AG09319 (cell line): Measurements from ENCODE around the gene METTL26.

Experiments
- DNase-seq: peaks from one replicate; pipeline ENCODE4 v3.0.0-alpha.2; 2010; ENCODE audit warnings: low read depth; ENCODE audit errors: extremely low read depth
- TF ChIP-seq, protein P1 (sequence below): IDR thresholded peaks from 2 replicates; pipeline ENCODE4 v1.5.1; 2011; ENCODE audit warnings: low read depth, mild to moderate bottlenecking, inconsistent platforms, low read length, moderate library complexity

Gene METTL26

DNA sequence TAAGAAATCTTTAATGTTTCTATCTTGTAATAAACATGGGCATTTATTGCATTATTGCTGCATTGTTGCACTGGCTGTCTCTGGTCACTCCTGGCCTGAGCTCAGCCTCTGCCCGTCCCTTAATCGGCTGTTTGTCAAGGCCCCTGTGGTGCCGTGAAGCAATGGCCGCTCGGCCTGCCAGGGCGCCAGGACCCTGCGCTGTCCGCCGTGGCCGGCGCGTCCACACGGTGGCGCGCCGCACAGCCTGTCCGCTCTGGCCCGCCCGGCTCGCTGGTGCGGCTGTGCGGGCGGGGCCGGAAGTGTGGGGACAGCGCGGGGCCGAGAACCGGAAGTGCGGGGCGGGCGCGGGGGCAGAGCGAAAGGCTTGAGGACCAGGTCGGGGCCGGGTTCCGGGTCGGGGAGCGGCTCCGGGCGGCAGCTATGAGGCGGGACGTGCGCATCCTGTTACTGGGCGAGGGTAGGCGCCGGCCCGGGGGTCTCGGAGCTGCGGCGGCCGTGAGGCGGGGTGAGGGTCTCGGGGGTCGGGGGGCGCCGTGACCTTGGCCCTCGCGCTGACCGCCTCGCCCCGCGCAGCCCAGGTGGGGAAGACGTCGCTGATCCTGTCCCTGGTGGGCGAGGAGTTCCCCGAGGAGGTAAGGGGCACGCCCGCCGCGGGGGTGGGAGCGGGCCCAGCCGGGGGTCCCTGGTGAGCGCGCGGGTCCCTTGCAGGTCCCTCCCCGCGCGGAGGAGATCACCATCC, 31.8 kb upstream of the METTL26 start, which contains the start of gene RHOT2:
Gene RHOT2, plus strand, starts transcription at position 353 of the 739 bp plus-strand sequence. Its CDS starts 68 bp downstream, at position 421.
- peak; percentile 60 for DNase-seq
- TF ChIP-seq, protein P1, sequence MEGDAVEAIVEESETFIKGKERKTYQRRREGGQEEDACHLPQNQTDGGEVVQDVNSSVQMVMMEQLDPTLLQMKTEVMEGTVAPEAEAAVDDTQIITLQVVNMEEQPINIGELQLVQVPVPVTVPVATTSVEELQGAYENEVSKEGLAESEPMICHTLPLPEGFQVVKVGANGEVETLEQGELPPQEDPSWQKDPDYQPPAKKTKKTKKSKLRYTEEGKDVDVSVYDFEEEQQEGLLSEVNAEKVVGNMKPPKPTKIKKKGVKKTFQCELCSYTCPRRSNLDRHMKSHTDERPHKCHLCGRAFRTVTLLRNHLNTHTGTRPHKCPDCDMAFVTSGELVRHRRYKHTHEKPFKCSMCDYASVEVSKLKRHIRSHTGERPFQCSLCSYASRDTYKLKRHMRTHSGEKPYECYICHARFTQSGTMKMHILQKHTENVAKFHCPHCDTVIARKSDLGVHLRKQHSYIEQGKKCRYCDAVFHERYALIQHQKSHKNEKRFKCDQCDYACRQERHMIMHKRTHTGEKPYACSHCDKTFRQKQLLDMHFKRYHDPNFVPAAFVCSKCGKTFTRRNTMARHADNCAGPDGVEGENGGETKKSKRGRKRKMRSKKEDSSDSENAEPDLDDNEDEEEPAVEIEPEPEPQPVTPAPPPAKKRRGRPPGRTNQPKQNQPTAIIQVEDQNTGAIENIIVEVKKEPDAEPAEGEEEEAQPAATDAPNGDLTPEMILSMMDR, result peak; percentile 49

DNA sequence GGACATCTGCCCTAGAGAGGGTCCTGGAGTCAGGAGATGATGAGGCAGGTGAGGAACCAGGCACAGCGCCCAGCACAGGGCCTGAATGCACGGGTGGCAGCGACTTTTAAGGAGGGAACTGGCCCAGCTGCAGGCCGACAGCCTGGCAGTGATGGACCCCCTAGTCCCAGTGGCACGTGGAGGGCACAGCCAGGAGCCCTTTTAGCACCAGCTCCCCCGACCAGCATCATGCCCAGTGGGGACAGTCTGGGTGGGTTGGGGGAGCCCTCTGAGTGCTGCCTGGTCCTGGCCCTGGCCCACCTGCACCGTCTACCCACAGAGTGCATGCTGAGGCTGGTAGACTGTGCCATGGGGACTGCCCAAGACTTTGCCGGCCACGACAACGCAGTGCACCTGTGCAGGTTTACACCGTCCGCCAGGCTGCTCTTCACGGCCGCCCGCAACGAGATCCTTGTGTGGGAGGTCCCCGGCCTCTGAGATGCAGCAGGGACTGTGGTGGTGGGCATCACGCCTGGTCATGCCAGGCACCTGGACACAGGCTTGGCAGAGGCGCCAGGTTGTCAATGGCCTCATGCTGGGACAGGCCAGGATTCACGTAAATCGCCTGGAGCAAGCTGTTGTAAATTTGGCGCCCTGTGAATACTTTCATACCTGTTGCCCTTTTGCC, 31.1 kb upstream of the METTL26 start:
- no peak for DNase-seq
- TF ChIP-seq, protein P1, result no peak

DNA sequence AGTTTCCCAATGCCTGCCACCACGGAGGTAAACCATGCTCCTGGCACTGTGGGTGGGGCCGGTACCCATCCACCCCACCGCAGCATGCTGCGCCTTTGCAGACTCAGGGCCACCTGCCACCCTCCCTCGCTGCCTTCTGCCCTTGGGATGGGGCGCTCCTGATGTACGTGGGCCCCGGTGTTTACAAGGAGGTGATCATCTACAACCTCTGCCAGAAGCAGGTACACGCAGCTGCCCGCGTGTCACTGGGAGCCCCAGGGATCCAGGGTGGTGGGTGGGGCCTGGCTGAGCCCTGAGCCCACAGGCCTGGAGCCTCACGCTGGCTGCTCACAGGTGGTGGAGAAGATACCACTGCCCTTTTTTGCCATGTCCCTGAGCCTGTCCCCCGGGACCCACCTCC, 30.5 kb upstream of the METTL26 start:
- DNase-seq, result no peak
- TF ChIP-seq, protein P1, result no peak

DNA sequence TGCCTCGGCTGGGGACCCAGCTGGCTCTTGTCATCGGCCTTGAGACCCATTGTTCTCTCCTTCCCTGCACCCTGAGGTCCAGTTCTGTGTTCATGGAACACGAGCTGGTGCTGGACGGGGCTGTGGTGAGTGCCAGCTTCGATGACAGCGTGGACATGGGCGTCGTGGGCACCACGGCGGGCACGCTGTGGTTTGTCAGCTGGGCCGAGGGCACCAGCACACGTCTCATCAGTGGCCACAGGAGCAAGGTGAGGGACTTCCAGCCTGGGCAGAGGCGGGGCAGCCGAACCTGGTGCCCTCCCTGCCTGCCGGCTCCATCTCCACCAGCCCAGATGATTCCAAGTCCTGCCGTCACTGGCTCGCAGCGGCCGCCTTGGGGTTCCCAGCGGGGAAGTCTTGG, 26.5 kb upstream of the METTL26 start:
- no peak for DNase-seq
- TF ChIP-seq, protein P1, result no peak

DNA sequence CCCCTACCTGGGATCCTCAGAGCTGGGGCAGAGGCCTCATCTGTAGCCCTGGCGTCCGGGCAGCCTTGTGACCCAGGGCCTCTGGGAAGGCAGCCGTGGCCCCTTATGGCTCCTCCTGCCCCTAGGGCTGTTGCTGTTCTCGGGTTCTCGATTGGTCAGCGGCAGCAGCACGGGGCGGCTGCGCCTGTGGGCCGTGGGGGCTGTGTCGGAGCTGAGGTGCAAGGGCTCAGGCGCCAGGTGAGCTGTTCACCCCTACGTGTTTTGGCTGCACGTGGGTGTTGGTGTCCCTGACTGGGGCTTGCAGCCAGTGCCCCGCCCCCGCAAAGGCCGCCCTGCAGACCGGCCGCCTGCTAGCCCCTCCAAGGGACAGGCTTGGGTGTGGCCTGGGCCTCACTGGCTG, 26.0 kb upstream of the METTL26 start:
- DNase-seq, result no peak
- TF ChIP-seq, protein P1, result no peak

DNA sequence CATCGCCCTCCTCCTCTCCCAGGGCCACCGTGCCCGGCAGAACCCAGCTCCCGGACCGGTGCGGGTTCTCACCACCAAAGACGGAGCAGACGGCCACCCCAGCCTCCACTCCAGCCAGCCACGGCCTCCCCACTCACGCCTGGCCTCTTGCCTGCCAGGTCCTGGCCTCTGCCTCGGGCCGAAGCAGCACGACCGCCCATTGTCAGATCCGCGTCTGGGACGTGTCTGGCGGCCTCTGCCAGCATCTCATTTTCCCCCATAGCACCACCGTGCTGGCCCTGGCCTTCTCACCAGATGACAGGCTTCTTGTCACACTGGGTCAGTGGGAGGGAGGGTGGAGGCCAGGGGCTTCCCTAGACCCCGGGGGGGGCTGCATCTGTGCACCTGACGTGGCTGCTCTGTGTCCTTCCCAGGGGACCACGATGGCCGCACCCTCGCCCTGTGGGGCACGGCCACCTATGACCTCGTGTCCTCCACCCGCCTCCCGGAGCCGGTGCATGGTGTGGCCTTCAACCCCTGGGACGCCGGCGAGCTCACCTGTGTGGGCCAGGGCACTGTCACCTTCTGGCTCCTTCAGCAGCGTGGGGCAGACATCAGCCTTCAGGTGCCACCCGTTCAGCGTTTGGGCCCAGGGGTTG, 25.2 kb upstream of the METTL26 start:
- TF ChIP-seq, protein P1, result no peak
- no peak for DNase-seq
